HL-60 (cell line): ENCODE results near the gene RGS19.
"Not testable (repeated sequence)": the region's sequence is repeated elsewhere in the genome, so short reads cannot be mapped to it uniquely, and the experiment has no call there.

Experiments used
- DNase-seq, 2 experiments: peaks; one replicate each; pipeline ENCODE4 v3.0.0-alpha.2; 2010 to 2020; ENCODE audit warnings: low read depth in 1 of 2, low spot score in 1 of 2
- H3K27ac ChIP-seq: fragments of 250-450 bp; sonication (Bioruptor Pico); replicated peaks from 2 replicates; pipeline ENCODE4 v1.5.1; 2020; ENCODE audit warnings: mild to moderate bottlenecking, moderate library complexity
- H3K27me3 ChIP-seq: fragments of 250-450 bp; sonication (Bioruptor Pico); 2 replicates; pipeline ENCODE4 v1.5.1; 2021; ENCODE audit warnings: mild to moderate bottlenecking, moderate library complexity; ENCODE audit not compliant: insufficient read depth, poor library complexity, severe bottlenecking
- H3K4me3 ChIP-seq: replicated peaks from 2 replicates; pipeline ENCODE4 v1.5.1; 2011; ENCODE audit warnings: mild to moderate bottlenecking, control low read depth, low read length; ENCODE audit not compliant: insufficient read depth
- CTCF ChIP-seq: IDR thresholded peaks from one replicate; pipeline ENCODE4 v1.5.1; 2011; ENCODE audit warnings: low read length, control low read depth, inconsistent platforms; ENCODE audit not compliant: insufficient read depth
- GABPA ChIP-seq: IDR thresholded peaks from 2 replicates; pipeline ENCODE4 v1.6.1; 2012; ENCODE audit warnings: low read depth
- POLR2AphosphoS5 ChIP-seq: IDR thresholded peaks from 2 replicates; pipeline ENCODE4 v1.6.1; 2012; ENCODE audit warnings: low read depth
- REST ChIP-seq: IDR thresholded peaks from 2 replicates; pipeline ENCODE4 v1.6.1; 2012; ENCODE audit warnings: low read depth; ENCODE audit not compliant: insufficient replicate concordance
- SPI1 ChIP-seq: IDR thresholded peaks from 2 replicates; pipeline ENCODE4 v1.6.1; 2012; ENCODE audit warnings: low read depth, mild to moderate bottlenecking, borderline replicate concordance

The RGS19 gene

GRCh38 chr20:64090165-64090564, 10.8 kb upstream of the RGS19 start:
- H3K27me3 ChIP-seq: no peaks in the 10 kb centered on the region
- no peak for TF ChIP-seq REST
- no peak for TF ChIP-seq CTCF
- TF ChIP-seq GABPA: no peak
- TF ChIP-seq POLR2AphosphoS5: no peak
- no peak for TF ChIP-seq SPI1

GRCh38 chr20:64088586-64088985, 9.3 kb upstream of the RGS19 start:
- DNase-seq, H3K27ac ChIP-seq, H3K4me3 ChIP-seq, H3K27me3 ChIP-seq: not testable (repeated sequence)

More at GRCh38 chr20:64090165-64090564, 10.8 kb upstream of the RGS19 start:
- H3K27ac ChIP-seq: no peak overlapping the region
- H3K4me3 ChIP-seq: no peak overlapping the region
- no peak for DNase-seq

GRCh38 chr20:64087226-64087825, 8.0 kb upstream of the RGS19 start:
- not testable (repeated sequence) for H3K27ac ChIP-seq, H3K27me3 ChIP-seq, DNase-seq, H3K4me3 ChIP-seq

- Histone ChIP-seq H3K27ac (no peak overlapping the region), H3K27me3 (no peaks in the 10 kb centered on the region), H3K4me3 (no peak overlapping the region)
- DNase-seq: no peak
- TF ChIP-seq REST (no peak), CTCF (no peak), GABPA (no peak), SPI1 (no peak), POLR2AphosphoS5 (no peak)
These were observed 7.5 kb upstream of the RGS19 start for GRCh38 chr20:64086801-64087200.

GRCh38 chr20:64084685-64085152, 5.4 kb upstream of the RGS19 start:
- TF ChIP-seq CTCF: no peak
- no peak for TF ChIP-seq SPI1
- TF ChIP-seq POLR2AphosphoS5: no peak
- no peak for TF ChIP-seq REST
- Histone ChIP-seq H3K4me3 (no peak overlapping the region), H3K27ac (peak overlapping the region; percentile 9; the same call in 1 of the 2 replicates), H3K27me3 (no peaks in the 10 kb centered on the region)
- no peak for DNase-seq
